Prostate gland (tissue), 2 donors: ENCODE results near the gene SOX15. TPM values are rescaled to one million over a fixed set of nuclear protein-coding genes. Genes with fewer than 3 reads are reported as not detected.
A peak's percentile ranks its signal among the peaks of the same experiment; 100 is the strongest.

Experiments
- DNase-seq: peaks from one replicate; pipeline ENCODE4 v3.0.0-alpha.2; 2019; ENCODE audit warnings: low spot score
- H3K27ac ChIP-seq, 2 donors: fragments of 200-600 bp; sonication (generic); 2 replicates each; pipeline ENCODE4 v1.5.1; 2017 to 2019
- H3K27me3 ChIP-seq: fragments of 200-600 bp; sonication (generic); replicated peaks from 2 replicates; pipeline ENCODE4 v1.5.1; 2019; ENCODE audit not compliant: insufficient read depth
- H3K36me3 ChIP-seq, 2 donors: fragments of 200-600 bp; sonication (generic); 1 replicate in 1 of 2; 2 replicates in 1 of 2; pipeline versions ENCODE4 v1.5.1 to v1.8.1; 2017 to 2019
- H3K4me1 ChIP-seq: fragments of 200-600 bp; sonication (generic); replicated peaks from 2 replicates; pipeline ENCODE4 v1.5.1; 2019
- H3K4me3 ChIP-seq, 2 donors: fragments of 200-600 bp; sonication (generic); 2 replicates each; pipeline ENCODE4 v1.5.1; 2017 to 2019
- H3K9me3 ChIP-seq: fragments of 200-600 bp; sonication (generic); 2 replicates; pipeline ENCODE4 v1.5.1; 2017
- CTCF ChIP-seq, 4 experiments: fragments of 200-600 bp in 2 of 4; fragments of 450-650 bp in 2 of 4; sonication (generic) in 2 of 4; IDR thresholded peaks; 1 replicate in 3 of 4; 2 replicates in 1 of 4; pipeline ENCODE4 v1.5.1; 2016 to 2019; ENCODE audit warnings: antibody characterized with exemption in 4 of 4, mild to moderate bottlenecking in 2 of 4, moderate library complexity in 2 of 4
- POLR2A ChIP-seq: fragments of 450-650 bp; IDR thresholded peaks from one replicate; pipeline ENCODE4 v1.6.1; 2016; ENCODE audit warnings: antibody characterized with exemption, mild to moderate bottlenecking
- POLR2AphosphoS5 ChIP-seq: sonication (generic); formaldehyde crosslinking; IDR thresholded peaks from one replicate; pipeline ENCODE4 v1.6.1; 2017; ENCODE audit warnings: antibody characterized with exemption
- WGBS: methylation state at CpG from one replicate; pipeline ENCODE4 v1.1.5; 2018; 5-methylcytosine and 5-hydroxymethylcytosine counted together
- intact Hi-C: fragments of 100-400 bp; cut with DNase I; formaldehyde crosslinking; loops from one replicate; pipeline ENCODE4 v1.14.2; 2022
- total RNA-seq, 2 donors: library from RNA; depleted of rRNA; stranded (reverse); fragments of >200 nt; gene quantifications; one replicate each; pipeline ENCODE4 v1.1.0, GENCODE V29; 2016

Gene SOX15
- total RNA-seq, 2 donors from 2014 or later: 6.3 to 15.0 TPM

- no peak for DNase-seq
- WGBS: 94% methylated on average over 10 of the region's 10 CpGs
- Histone ChIP-seq H3K27ac (no peak overlapping the region), H3K27me3 (no peaks in the 10 kb centered on the region), H3K36me3 (peaks cover 4 to 18% of the 10 kb centered on the region in 2 donors), H3K4me3 (no peak overlapping the region), H3K4me1 (no peaks in the 10 kb centered on the region), H3K9me3 (no peaks in the 10 kb centered on the region)
- no peak for TF ChIP-seq POLR2AphosphoS5
- no peak for TF ChIP-seq POLR2A
- TF ChIP-seq CTCF (IDR thresholded peaks at IDR 0.05): no peak
- intact Hi-C loops: loop anchor here (5.0 kb wide), 1 partner anchor 117 kb away; the partner anchor contains the start of genes TP53 and WRAP53
Measured at GRCh38 chr17:7570351-7570750, 19.5 kb downstream of the SOX15 start.

DNA sequence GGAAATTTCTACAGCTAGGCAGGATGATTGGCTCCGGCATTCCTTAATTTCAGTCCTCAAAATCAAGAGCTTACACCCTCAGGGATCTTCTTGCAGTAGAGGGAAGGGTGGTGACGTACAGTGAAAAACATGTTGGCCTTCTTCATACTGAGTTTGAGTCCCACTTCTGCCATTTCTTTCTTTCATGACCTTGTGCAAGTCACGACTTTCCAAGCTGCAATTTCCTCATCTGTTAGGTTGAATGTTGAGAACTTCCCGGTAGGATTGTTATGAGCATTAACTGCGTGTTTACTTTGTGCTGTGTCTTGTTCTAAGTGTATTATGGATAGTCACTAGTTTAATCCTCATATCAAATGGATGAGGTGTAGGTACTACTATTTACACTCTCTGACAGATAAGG lies 20.3 kb downstream of the SOX15 start:
- no peak overlapping the region for H3K4me3 ChIP-seq
- DNase-seq: no peak
- H3K9me3 ChIP-seq: no peaks in the 10 kb centered on the region
- no peaks in the 10 kb centered on the region for H3K27me3 ChIP-seq
- H3K36me3 ChIP-seq: peaks cover 0 to 18% of the 10 kb centered on the region in 2 donors
- no peak overlapping the region for H3K27ac ChIP-seq
- H3K4me1 ChIP-seq: no peaks in the 10 kb centered on the region
- WGBS: 82% methylated on average over 5 of the region's 5 CpGs
- intact Hi-C loops: no loop called here
- TF ChIP-seq POLR2A: no peak

DNA sequence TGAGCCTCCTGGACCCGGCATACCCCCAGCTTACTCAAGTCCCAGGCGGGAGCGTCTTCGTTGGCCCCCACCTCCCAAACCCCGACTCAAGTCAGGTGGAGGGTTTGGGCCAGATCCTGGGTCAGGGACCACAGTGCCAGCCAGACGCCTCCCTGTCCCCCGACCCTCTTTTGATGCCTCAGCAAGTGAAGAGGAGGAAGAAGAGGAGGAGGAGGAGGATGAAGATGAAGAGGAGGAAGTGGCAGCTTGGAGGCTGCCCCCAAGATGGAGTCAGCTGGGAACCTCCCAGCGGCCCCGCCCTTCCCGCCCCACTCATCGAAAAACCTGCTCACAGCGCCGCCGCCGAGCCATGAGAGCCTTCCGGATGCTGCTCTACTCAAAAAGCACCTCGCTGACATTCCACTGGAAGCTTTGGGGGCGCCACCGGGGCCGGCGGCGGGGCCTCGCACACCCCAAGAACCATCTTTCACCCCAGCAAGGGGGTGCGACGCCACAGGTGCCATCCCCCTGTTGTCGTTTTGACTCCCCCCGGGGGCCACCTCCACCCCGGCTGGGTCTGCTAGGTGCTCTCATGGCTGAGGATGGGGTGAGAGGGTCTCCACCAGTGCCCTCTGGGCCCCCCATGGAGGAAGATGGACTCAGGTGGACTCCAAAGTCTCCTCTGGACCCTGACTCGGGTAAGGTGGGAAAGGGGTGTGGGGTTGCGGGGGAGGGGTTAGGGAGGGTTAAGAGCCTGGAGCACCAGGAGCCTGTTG lies 26.6 kb downstream of the SOX15 start:
- TF ChIP-seq CTCF (IDR thresholded peaks at IDR 0.05) (no peak), POLR2A (no peak), POLR2AphosphoS5 (no peak)
- Histone ChIP-seq H3K4me3 (peak overlapping the region in 1 of 2 donors; percentile 99), H3K27ac (no peak overlapping the region), H3K4me1 (peaks cover 38% of the 10 kb centered on the region), H3K9me3 (no peaks in the 10 kb centered on the region), H3K27me3 (no peaks in the 10 kb centered on the region), H3K36me3 (peaks cover 0 to 11% of the 10 kb centered on the region in 2 donors)
- WGBS: 88% methylated on average over 30 of the region's 30 CpGs
- no peak for DNase-seq
- intact Hi-C loops: loop anchor here (5.0 kb wide), 2 partner anchors 126 to 211 kb away; partner anchors contain the start of genes FGF11, KCTD11 and TMEM102

DNA sequence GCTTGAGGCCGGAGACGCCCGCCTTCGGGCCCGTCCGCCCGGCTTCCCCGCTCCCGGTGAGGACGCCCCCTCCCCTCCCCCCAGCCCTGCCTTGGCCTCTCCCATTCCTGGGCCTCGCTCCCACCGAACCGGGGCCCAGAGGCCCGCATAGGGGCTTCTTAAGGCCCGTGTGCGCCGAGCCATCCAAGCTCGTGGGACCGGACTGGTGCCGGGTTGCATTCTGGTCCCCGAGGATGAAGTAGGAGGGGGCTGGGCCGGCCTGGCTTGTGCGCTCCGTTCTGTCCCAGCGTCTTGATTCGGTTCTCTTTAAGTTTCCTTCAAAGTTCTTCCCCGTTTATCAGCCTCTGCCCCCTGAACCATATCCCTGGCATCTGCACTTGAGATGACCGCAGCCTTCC lies 27.7 kb downstream of the SOX15 start:
- no peak for DNase-seq
- Histone ChIP-seq H3K4me3 (peak overlapping the region; percentile 94 to 99), H3K27me3 (no peaks in the 10 kb centered on the region), H3K9me3 (no peaks in the 10 kb centered on the region), H3K36me3 (peaks cover 0 to 11% of the 10 kb centered on the region in 2 donors), H3K27ac (peak overlapping the region; percentile 92 to 96), H3K4me1 (peaks cover 48% of the 10 kb centered on the region)
- 2% methylated on average over 17 of the region's 28 CpGs for WGBS
- intact Hi-C loops: loop anchor here (5.0 kb wide), 2 partner anchors 125 to 210 kb away; partner anchors contain the start of genes FGF11, KCTD11 and TMEM102
- no peak for TF ChIP-seq POLR2AphosphoS5
- TF ChIP-seq POLR2A: no peak
- no peak for TF ChIP-seq CTCF (IDR thresholded peaks at IDR 0.05)

DNA sequence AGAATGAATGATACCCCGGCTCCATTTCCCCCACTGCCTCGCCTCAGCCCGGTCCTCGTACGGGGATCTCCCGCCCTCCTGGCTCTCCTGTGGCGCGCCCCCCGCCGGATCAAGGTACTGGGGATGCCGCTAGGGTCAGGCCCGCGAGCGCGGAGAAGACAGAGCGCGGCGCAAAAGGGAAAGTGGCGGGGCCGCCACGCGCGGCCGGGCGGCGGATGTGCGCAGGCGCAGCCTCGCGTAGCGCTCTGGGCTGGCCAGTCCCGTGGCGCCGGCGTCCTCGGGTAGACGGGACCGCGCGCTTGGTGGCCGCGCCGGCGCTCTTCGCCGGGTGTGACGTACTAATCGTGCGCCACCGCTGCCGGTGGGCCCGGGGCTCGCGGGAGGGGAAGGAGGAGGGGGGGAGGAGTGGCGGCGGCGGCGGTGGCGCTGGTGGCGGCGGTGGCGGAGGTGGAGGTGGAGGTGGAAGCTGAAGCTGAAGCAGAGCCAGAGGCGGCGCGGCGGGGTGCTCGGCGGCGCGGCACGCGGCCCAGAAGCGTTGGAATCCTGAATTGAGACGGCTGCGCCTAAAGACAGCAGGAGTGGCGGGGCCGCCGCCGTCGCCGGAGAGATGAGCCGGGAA lies 28.2 kb downstream of the SOX15 start, which contains the start of gene SENP3:
SENP3 (plus strand) TSS at position 331 of the 619 bp plus-strand sequence. CDS start 1,158 bp downstream, outside the sequence.
- 1% methylated on average over 59 of the region's 82 CpGs for WGBS
- intact Hi-C loops: loop anchor here (1.0 to 5.0 kb wide), 3 partner anchors 47 to 209 kb away; partner anchors contain the start of genes FGF11, KCTD11 and TMEM102
- H3K27ac ChIP-seq: peak within 1 kb of the TSS; percentile 92 to 96

More for the DNA sequence above, 28.2 kb downstream of the SOX15 start, which contains the start of gene SENP3:
- DNase-seq: peak; percentile 90
- Histone ChIP-seq H3K4me3 (peak within 1 kb of the TSS; percentile 94 to 99), H3K9me3 (no peaks in the 10 kb centered on the region), H3K4me1 (peaks cover 52% of the 10 kb centered on the region), H3K27me3 (no peaks in the 10 kb centered on the region), H3K36me3 (peaks cover 0 to 11% of the 10 kb centered on the region in 2 donors)
- TF ChIP-seq CTCF (IDR thresholded peaks at IDR 0.05) (peak in 2 of 4 experiments; percentile 32 to 56), POLR2AphosphoS5 (peak; percentile 79), POLR2A (peak; percentile 54)
